Limb (tissue), 2 donors: ENCODE data around the gene TRIM44.
"Not testable (repeated sequence)": the region's sequence is repeated elsewhere in the genome, so short reads cannot be mapped to it uniquely, and the experiment has no call there.

ENCODE experiments used
- DNase-seq, 2 donors: peaks; one replicate each; pipeline ENCODE4 v3.0.0-alpha.2; 2016; ENCODE audit errors: extremely low spot score in 2 of 2

Gene TRIM44

GRCh38 chr11:35715677-35716076 lies 53.1 kb downstream of the TRIM44 start:
- DNase-seq, result not testable (repeated sequence)

DNA sequence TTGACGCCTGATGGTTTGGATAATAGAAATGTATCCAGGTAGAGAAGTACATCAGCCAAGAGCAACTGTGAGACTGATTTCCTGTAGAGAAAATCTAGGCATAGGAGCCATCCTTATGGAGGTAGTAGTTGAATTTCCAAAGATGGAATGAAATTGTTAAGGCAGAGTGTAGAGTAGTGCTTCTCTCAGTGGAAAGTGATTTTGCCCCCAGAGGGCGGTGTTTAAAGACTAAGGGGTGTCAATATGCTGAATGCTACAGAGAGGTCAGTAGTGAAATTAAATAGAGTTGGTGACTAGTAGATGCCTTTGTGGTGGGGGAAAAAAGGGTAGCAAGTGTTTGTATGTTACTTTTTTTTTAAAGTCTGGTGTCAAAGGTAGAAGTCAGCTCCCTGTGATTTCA lies 54.5 kb downstream of the TRIM44 start:
- no peak for DNase-seq

DNA sequence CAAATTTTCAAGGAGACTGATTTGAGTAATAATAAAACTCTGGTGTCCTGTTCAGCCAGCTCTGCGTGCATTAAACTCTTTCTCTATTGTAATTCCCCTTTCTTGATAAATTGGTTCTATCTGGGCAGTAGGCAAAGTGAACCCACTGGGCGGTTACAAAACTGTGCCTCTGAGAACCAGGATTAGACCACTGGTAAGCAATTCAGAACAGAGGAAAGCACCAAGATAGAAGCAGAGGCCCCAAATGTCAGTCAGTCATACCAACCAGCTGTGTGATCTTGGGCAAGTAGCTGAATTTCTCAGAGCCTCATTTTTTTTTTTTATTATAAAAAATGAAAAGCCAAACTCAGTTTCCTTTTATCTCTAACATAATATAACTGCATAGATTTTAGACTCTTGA lies 54.9 kb downstream of the TRIM44 start:
- no peak for DNase-seq

GRCh38 chr11:35721651-35722282 lies 59.2 kb downstream of the TRIM44 start:
- DNase-seq, result no peak

- DNase-seq, result no peak
Observed at GRCh38 chr11:35722641-35723040, 60.1 kb downstream of the TRIM44 start.

GRCh38 chr11:35723493-35723892 lies 60.9 kb downstream of the TRIM44 start:
- DNase-seq, result no peak

GRCh38 chr11:35723913-35724312 lies 61.3 kb downstream of the TRIM44 start:
- no peak for DNase-seq

DNA sequence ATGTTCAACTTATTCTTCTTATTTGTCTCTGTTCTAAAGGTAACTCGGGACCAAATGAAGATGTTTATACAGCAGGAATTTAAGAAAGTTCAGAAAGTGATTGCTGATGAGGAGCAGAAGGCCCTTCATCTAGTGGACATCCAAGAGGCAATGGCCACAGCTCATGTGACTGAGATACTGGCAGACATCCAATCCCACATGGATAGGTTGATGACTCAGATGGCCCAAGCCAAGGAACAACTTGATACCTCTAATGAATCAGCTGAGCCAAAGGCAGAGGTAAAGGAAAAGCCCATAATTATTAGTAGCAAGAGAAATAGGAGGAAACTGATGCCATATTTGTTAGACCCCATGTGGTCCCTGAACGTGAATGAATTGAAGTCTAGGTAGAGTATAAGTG lies 63.3 kb downstream of the TRIM44 start:
- no peak for DNase-seq

DNA sequence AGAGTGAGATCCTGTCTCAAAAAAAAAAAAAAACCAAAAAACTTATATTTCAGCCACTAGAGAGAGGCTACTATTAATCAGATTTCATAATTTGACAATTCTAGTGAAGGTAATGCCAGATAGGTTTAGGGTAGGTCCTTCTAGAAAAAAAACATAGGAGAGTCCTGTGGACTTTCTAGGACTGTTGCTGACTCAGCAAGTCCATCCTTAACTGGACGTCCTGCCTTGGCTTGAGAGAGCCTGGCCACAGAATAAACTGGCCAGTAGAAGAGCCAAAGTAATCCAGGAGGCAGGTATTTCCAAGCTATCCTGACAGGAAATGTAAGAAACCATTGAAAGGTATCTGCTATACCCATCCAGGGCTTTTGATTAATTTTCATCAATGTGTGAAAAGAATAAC lies 64.6 kb downstream of the TRIM44 start:
- no peak for DNase-seq

DNA sequence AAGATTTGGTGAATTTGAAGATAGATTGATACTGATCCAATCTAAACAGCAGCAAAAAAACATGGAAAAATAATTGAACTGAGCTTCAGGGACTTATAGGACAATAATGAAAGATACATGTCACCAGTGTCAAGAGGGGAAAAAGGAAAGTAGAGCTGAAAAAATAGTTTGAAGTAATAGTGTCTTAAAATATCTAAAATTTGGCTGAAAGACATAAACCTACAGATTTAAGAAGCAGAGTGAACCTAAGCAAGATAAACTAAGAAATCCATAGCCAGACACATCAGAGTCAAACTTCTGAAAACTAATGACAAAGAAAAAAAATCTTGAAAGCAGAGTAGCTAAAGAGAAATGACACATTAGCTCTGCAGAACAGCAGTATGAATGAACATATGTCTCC lies 67.7 kb downstream of the TRIM44 start:
- DNase-seq, result no peak

DNA sequence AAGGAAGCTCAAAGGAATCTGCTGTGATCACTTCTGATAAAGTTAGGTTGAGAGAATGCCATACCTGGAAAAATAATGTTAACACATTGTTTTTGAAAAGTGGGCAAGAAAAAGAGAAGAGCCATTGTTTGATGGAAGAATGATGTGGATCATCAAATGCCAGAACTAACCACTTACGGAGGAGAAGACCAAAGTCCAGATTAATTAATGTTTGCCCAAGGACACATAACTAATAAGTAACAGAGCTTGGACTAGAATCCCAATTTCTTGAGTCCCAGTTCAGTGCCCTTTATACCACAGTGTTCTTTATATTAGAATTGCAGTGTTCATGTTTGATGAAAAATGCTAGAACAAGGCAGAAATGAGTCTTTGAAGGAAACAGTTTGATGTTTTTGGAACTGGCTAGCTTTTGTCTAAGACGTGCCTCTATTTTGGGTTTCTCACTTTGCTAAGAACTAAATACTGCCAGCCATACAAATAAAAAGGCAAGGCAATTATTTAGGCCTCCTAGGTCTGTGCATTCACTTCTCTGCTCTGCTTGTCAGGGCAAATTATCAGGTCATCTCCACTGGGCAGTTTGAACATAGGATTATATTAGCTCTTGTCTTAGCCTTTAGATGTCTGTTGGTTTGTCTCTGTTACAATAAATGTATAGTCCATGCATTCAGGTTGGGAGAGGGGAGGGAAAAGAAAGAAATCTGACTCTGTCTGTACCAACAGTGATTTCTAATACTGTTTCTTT lies 72.3 kb downstream of the TRIM44 start:
- DNase-seq, result no peak

DNA sequence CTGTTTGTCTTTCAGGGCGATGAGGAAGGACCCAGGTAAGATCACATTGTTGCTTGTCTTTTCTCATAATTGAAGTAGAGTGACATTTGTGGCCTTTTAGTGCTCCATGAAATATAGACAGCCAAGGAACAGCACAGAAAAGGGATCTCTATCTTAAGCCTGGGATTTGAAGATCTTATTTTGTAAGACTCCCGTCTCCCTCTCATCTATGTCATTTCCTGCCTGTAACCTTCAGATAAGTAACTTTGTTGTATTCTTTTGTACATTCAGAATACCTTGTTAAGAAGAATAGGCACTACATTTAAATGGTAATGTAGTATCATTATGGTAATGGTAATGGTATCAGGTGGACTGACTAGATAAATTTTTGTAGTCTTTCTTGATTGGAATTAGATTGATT lies 72.8 kb downstream of the TRIM44 start:
- no peak for DNase-seq

DNA sequence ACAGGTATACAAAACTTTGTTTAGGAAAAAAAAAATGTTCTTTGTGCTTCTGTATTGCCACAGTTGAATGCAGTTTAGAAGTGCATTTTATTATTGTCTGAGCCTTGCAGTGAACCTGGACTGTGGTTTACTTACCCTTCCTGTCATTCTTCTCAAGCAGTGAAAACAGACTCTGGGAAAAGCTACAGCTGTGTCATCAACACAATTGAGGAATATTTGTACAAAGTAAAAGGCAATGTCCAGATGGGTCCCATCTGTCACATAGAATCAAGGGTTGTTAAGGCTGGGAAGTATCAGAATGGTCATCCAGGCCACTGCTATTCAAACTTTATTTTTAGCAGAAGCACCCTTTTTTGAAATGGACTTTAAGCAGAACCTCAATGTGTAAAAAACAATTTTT lies 73.3 kb downstream of the TRIM44 start:
- no peak for DNase-seq

DNA sequence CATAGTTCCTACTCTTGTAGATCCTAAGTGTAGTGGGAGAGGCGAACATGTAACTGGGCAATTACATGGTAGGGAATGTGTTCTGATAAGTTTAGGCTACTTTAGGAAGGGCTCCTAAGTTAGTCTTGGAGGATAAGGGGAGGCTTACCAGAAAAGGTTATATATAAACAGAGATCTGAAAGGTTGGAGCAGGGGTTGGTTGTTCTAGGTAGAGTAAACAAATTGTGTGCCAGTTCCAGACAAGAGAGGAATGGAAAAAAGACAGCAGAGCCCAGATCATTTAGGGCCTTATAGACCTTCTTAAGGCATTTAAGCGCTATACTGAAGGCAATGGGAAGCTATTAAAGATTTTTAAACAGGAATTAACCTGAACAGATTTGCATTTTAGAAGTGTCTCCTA lies 74.4 kb downstream of the TRIM44 start:
- no peak for DNase-seq

DNA sequence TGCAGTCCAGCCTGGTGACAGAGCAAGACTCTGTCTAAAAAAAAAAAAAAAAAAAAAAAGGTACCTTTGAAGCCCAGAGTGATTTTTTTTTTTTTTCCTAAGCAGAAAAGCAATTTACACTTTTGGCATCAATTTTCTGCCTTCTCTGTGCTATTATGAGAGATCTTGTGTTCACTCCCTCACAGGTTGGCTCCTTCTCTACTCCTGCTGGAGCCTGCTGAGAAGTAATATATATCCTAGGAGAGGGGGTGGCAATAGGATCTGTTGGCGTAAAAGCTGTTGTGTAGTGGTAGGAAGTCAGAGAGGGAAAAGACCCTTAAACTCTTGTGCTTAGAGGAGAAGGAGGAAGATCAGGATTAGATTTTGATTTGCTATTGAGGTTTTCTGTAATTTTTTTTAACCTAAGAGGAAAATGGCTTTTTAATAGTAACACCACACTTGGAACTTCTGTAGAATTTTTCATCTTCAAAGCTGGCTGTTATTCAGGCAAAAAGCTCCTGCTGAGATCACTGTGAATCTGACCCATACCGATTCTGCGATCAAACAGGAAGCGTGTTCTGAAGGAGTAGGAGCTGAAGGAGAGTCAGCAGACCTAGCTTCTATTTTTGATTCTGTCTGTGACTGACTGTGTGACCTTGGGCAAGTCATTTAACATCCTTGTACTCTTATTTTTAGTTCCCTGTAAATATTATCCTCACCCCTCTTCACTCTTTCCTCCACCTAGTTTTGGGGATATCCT lies 77.7 kb downstream of the TRIM44 start:
- DNase-seq, result no peak

- DNase-seq, result no peak
Observed at GRCh38 chr11:35742707-35743454, 80.3 kb downstream of the TRIM44 start.

DNA sequence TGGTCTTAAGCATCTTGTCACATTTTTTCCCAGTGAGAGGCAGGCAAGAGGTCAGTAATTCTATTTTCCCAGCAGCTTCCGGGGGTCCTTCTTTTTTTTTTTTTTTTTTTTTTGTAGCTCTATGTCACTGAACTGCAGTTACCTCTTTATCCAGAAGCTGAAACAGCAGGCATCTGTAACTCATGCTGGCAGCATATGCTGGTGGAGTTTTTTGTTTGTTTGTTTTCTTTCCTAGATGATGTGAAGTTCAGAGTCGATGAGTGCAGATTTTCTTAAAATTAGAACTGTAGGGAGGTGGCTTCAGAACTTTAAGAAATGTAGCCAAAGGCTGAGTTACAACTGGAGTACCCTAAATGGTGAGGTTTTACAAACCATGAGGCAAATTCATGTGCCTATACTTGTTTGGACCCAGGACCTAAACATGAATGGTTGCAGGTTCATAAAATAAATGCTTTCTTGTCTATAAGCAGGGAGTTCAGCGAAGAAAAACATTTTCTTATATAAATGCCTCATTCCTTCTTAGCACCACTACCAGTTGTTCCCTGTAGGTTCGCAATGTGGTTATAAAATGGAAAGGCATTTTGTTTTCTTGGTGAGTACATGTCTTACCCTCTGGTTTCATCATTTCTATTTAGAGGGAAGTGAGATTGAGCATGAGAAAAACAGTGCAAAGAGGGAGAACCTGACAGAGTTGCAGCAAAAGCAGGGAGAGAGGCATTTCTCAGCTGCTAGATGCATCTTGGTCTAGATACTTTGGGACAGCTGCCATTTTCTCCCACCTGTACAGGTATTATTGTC lies 84.0 kb downstream of the TRIM44 start:
- DNase-seq, result no peak

GRCh38 chr11:35747668-35748067 lies 85.1 kb downstream of the TRIM44 start:
- no peak for DNase-seq

GRCh38 chr11:35748644-35749043 lies 86.1 kb downstream of the TRIM44 start:
- no peak for DNase-seq

DNA sequence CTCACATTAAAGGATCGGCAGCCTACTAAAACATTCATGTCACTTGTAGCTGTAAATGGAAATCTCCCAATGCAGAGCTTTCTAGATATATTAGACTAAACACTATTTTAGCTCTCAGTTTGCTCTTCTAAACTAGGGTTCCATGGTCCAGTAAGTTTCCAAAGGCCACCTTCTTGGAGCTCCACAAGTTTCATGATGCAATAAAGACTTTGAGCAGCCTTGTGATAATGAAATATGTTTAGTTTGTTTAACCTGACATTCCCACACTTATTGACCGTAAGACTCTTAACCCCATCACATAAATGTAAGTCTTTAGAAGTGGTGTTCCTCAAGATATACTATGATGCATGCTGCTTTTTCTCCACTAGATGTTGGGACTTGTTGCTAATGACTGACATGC lies 87.7 kb downstream of the TRIM44 start:
- DNase-seq, result no peak

- DNase-seq, result no peak
Observed at GRCh38 chr11:35750981-35751663, 88.5 kb downstream of the TRIM44 start.
